HG02571 (cell line): ENCODE data around the gene APOBEC3H.
"Not testable (repeated sequence)": the region's sequence is repeated elsewhere in the genome, so short reads cannot be mapped to it uniquely, and the experiment has no call there.

Source experiments
- ATAC-seq: cut with Tn5 transposase; IDR thresholded peaks from one replicate; pipeline ENCODE4 v1.9.1; 2021; ENCODE audit warnings: mild to moderate bottlenecking, moderate library complexity; ENCODE audit not compliant: unreplicated experiment

The APOBEC3H gene

GRCh38 chr22:39097098-39098020, at the start of gene APOBEC3H:
Gene APOBEC3H (plus strand): TSS chr22:39097244. CDS start chr22:39100279, 3,035 bp downstream.
- no peak for ATAC-seq

DNA sequence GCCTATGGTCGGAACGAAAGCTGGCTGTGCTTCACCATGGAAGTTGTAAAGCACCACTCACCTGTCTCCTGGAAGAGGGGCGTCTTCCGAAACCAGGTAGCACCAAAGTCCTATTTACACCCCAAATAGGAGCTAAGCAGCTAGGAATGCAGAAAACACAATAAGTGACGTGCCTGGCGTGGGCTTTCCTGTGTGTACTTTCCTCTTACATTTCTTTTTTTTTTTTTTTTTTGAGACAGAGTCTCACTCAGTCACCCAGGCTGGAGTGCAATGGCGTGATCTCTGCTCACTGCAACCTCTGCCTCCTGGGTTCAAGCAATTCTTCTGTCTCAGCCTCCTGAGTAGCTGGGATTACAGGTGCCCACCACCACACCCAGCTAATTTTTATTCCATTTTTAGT, 47.6 kb upstream of the APOBEC3H start:
- not testable (repeated sequence) for ATAC-seq

DNA sequence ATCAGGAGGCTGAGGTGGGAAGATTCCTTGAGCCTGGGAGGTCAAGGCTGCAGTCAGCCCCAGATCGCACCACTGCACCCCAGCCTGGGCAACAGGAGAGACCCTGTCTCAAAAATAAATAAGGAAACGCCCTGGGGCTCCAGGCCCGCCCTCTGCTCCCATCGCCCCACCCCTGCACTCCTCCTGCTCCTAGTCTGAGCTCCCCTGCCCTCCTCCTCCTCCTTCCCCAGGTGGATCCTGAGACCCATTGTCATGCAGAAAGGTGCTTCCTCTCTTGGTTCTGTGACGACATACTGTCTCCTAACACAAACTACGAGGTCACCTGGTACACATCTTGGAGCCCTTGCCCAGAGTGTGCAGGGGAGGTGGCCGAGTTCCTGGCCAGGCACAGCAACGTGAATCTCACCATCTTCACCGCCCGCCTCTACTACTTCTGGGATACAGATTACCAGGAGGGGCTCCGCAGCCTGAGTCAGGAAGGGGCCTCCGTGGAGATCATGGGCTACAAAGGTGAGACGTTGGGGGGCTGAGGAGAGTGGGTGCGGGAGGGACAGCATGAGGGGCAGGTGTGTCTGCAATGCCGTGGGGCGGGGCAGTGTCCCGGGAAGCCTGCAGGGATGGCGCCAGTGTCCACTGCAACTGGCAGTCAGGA, 45.1 kb upstream of the APOBEC3H start:
- ATAC-seq = not testable (repeated sequence)

DNA sequence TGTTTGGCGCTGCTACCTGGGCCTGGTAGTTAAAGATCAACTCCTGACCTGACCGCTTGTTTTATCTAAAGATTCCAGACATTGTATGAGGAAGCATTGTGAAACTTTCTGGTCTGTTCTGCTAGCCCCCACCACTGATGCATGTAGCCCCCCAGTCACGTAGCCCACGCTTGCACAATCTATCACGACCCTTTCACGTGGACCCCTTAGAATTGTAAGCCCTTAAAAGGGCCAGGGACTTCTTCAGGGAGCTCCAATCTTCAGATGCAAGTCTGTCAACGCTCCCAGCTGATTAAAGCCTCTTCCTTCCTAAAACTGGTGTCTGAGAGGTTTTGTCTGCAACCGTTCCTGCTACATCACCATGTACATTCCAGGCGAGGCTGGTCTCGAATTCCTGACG, 41.4 kb upstream of the APOBEC3H start:
- ATAC-seq = no peak

DNA sequence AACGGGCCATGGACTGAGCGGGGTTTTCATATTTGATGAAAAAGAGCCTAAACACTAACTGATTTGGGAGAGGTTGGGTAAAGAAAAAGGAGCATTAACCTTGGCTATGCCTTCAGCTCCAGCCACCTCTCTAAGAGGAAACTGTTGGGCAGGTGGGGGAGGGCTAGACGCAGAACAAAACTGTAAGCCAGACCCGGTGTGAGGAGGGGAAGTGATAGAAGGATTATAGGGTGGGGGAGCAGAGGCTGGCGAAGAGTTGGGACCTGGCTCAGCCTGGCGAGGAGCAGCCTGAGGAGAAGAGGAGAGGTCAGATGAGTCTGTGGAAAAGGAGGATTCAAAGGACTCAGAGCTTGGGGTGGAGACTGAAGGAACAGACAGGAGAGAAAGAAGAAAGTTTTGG, 35.8 kb upstream of the APOBEC3H start:
- not testable (repeated sequence) for ATAC-seq

DNA sequence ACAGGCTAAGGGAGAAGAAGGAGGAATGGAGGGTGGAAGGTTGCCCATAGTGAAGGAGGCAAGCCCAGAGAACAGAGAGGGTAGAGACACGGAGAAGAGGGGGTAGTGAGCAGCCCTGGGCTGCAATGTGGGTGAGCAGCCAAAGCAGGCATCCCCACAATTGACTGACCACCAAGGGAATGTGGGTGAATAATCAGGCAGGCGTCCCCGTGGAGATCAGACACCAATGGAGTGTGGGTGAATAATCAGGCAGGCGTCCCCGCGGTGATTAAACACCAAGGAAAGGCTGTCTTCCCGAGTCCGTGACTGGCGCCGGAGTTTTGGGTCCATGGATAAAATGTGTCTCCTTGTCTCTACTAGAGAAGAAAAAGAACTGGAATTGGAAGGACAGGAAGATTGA, 35.1 kb upstream of the APOBEC3H start:
- not testable (repeated sequence) for ATAC-seq

- ATAC-seq = not testable (repeated sequence)
Observed at GRCh38 chr22:39063904-39064303, 33.1 kb upstream of the APOBEC3H start.

DNA sequence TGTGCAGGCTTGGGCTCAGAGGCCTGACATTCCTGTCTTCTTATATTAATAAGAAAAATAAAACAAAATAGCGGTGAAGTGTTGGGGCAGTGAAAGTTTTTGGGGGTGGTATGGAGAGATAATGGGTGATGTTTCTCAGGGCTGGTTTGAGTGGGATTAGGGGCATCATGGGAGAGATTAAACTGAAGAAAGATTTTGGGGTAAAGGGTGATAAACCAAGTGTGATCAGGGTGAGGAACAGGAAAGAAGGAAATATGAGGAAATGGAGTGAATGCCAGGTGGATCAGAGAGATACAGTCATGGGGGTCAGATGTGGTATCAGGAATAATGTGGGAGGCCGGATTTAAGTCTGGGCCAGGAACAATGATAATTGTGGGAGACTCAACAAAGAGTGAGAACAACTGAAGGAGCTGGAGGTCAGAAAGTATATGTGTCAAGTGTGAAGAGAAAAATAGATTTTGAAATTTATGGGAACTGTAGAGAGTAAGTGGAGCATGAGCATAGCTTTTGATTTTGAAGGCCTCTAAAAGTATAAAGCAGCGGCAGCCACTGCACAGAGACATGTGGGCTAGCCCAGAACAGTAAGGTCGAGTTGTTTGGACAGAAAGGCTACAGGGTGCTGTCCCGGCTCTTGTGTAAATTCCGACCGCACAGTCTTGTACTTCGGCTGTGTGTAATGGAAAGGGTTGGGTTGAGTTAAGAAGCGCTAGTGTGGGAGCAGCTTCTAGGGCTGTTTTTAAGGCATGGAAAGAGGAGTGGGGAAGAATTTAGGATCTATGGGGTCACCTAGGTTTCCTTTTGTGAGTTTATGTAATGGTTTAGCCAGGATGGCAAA, 30.4 kb upstream of the APOBEC3H start:
- ATAC-seq = not testable (repeated sequence)

GRCh38 chr22:39068033-39068785, 28.8 kb upstream of the APOBEC3H start:
- ATAC-seq = no peak

GRCh38 chr22:39070186-39070585, 26.9 kb upstream of the APOBEC3H start:
- no peak for ATAC-seq

- ATAC-seq = not testable (repeated sequence)
Observed at GRCh38 chr22:39072581-39072981, 24.5 kb upstream of the APOBEC3H start.

DNA sequence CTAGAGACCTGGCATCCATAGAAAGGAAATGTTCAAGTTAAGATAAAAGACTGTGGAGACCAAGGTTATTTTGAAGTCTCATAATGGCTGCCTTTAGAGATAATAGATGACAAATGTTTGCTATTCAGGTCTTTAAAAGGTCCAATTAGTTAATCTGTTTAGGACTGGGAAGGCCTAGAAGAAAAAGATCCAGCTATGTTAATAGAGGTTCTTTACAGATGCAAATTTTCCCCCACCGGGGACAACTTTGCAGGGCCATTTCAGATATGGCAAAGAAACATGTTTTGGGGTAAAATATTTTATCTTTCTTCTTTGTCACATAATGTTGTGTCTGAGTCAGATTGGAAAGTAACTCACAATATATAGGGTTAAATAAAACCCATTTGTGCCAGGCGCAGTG, 23.1 kb upstream of the APOBEC3H start:
- no peak for ATAC-seq

DNA sequence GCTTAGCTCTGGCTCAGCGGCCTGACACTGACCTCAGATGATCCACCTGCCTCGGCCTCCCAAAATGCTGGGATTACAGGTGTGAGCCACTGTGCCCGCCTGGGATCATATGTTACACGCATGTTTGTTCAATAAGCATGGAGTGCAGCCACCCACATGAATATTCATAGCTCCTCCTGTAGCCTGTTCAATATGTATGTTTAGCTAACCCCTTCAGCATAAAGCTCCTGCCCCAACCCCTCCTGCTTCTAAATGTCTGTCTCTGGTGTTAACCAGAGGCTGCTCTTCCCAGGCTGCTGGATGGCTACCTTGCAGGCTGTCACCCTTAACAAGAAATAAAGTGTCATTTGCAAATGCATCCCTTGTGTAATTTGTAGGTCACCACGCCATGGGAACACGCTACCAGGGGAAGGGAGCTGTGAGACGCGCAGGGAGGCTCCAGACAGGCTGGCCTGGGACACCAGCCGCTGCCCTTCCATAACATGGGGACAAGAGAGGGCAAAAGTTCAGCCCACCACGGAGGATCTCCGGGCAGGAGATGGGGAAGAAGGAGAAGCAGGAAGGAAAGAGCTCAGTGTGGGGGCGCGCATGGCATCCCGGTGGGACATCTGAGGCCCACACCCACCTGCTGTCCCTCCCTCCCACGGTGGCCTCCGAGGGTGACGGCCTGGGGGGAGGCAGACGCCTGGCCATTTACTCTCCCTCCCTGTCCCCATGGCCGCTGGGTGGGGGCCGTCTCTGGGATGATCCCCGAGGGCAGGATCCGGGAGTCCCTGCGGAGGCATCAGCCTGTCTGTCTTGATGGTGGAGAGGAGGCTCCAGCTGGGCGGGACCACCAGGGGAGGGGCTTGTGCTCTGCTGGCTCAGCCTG, 20.7 kb upstream of the APOBEC3H start:
- ATAC-seq = not testable (repeated sequence)

GRCh38 chr22:39077026-39077840, 19.8 kb upstream of the APOBEC3H start, which contains the start of gene APOBEC3G:
Gene APOBEC3G (plus strand): TSS chr22:39077275. CDS start chr22:39077362, 87 bp downstream.
- peak; percentile 60 for ATAC-seq

DNA sequence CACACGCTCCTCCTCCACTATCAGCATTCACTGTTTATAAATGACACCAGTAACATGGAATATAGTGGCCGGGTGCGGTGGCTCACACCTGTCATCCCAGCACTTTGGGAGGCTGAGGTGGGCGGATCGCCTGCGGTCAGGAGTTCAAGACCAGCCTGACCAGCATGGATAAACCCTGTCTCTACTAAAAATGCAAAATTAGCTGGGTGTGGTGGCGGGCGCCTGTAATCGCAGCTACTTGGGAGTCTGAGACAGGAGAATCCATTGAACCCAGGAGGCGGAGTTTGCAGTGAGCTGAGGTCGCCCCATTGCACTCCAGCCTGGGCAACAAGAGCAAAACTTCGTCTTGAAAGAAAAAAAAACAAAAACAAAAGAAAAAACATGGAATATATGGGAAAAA, 19.1 kb upstream of the APOBEC3H start:
- ATAC-seq = not testable (repeated sequence)

GRCh38 chr22:39078329-39078728, 18.7 kb upstream of the APOBEC3H start:
- no peak for ATAC-seq

GRCh38 chr22:39079054-39079637, 17.9 kb upstream of the APOBEC3H start:
- not testable (repeated sequence) for ATAC-seq
